Chondrocyte (in vitro differentiated cells): Measurements from ENCODE around the gene TOB1. TPM values are rescaled to one million over a fixed set of nuclear protein-coding genes. Genes with fewer than 3 reads are reported as not detected.

ENCODE experiments used
- DNase-seq: peaks from one replicate; pipeline ENCODE4 v3.0.0; 2021; ENCODE audit warnings: mixed read lengths, low spot score
- H3K27ac Mint-ChIP-seq: one replicate; pipeline ENCODE4 v1.8.0; 2021; ENCODE audit warnings: mild to moderate bottlenecking, moderate library complexity, mixed read lengths; ENCODE audit not compliant: unreplicated experiment
- H3K27me3 Mint-ChIP-seq: 2 replicates; pipeline ENCODE4 v1.8.0; 2021; ENCODE audit warnings: low read depth, mixed read lengths
- H3K36me3 Mint-ChIP-seq: 2 replicates; pipeline ENCODE4 v1.8.0; 2021; ENCODE audit warnings: low read depth, mixed read lengths
- H3K4me1 Mint-ChIP-seq: 2 replicates; pipeline ENCODE4 v1.8.0; 2021; ENCODE audit warnings: low read depth, mild to moderate bottlenecking, mixed read lengths
- H3K4me3 Mint-ChIP-seq: one replicate; pipeline ENCODE4 v1.8.0; 2021; ENCODE audit warnings: mild to moderate bottlenecking, moderate library complexity, mixed read lengths; ENCODE audit not compliant: unreplicated experiment
- H3K9me3 Mint-ChIP-seq: 2 replicates; pipeline ENCODE4 v1.8.0; 2021; ENCODE audit warnings: low read depth, mixed read lengths
- CTCF ChIP-seq: fragments of 200-600 bp; sonication (generic); IDR thresholded peaks from 2 replicates; pipeline ENCODE4 v1.5.0; 2021; ENCODE audit warnings: antibody characterized with exemption, mild to moderate bottlenecking, moderate library complexity
- total RNA-seq: library from RNA; stranded (reverse); gene quantifications from 3 replicates; pipeline ENCODE4 v1.2.1, GENCODE V29; 2021

The TOB1 gene
- total RNA-seq, 1 donor from 2014 or later = 36.6 TPM

- Mint-ChIP-seq H3K36me3 (no peaks in the 10 kb centered on the region), H3K9me3 (no peaks in the 10 kb centered on the region), H3K4me1 (peaks cover 16% of the 10 kb centered on the region), H3K27ac (no peak overlapping the region), H3K27me3 (no peaks in the 10 kb centered on the region), H3K4me3 (no peak overlapping the region)
- TF ChIP-seq CTCF = no peak
- DNase-seq = no peak
Observed at GRCh38 chr17:50848039-50848438, 18.1 kb downstream of the TOB1 start.

GRCh38 chr17:50847566-50847965 lies 18.6 kb downstream of the TOB1 start:
- Mint-ChIP-seq H3K4me1 (peaks cover 13% of the 10 kb centered on the region), H3K4me3 (no peak overlapping the region), H3K27me3 (no peaks in the 10 kb centered on the region), H3K9me3 (no peaks in the 10 kb centered on the region), H3K27ac (no peak overlapping the region), H3K36me3 (no peaks in the 10 kb centered on the region)
- no peak for DNase-seq
- TF ChIP-seq CTCF = no peak

GRCh38 chr17:50845240-50846147 lies 20.7 kb downstream of the TOB1 start:
- DNase-seq = peak; percentile 50
- Mint-ChIP-seq H3K36me3 (no peaks in the 10 kb centered on the region), H3K4me1 (peaks cover 3% of the 10 kb centered on the region), H3K4me3 (no peak overlapping the region), H3K27me3 (no peaks in the 10 kb centered on the region), H3K27ac (no peak overlapping the region), H3K9me3 (no peaks in the 10 kb centered on the region)
- TF ChIP-seq CTCF = no peak

- H3K4me1 Mint-ChIP-seq = peaks cover 3% of the 10 kb centered on the region
- TF ChIP-seq CTCF = no peak
- no peaks in the 10 kb centered on the region for H3K27me3 Mint-ChIP-seq
- H3K9me3 Mint-ChIP-seq = no peaks in the 10 kb centered on the region
- H3K4me3 Mint-ChIP-seq = no peak overlapping the region
- H3K27ac Mint-ChIP-seq = no peak overlapping the region
- DNase-seq = peak; percentile 73
- no peaks in the 10 kb centered on the region for H3K36me3 Mint-ChIP-seq
Observed at GRCh38 chr17:50844117-50844700, 21.9 kb downstream of the TOB1 start.

DNA sequence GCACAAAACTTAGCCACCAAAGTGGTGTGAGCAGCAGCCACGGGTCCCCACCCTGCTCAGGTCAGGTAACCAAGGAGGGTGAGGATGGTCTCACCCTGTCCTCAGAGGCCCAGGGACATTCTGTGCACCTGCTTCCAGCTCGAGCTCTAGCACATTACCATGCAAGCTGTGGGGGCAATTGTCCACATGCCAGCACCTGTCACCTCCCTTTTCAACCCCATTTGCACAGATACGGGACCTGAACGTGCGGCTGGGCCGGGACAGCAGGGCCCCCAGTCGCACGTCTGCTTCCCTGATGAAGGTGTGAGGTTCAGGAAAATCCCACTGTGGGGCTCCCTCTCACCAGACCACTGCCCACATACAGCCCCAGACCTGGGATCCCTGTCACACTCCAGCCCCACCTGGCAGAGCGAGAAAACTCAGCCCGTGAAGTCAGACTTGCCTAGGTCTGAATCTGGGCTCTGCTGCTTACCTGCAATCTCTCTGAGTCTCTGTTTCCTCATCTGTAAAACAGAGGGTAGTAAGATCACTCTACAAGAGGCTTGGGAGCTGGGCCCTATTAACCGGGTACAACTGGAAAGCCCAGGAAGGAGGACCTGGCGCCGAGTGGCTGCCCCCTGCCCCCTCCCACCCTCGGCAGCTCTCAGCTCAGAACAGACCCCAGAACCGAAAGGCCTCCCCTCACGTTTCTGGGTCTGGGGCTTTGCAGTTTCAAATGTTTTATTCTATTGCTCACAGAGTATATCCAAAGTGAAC lies 22.8 kb downstream of the TOB1 start:
- Mint-ChIP-seq H3K27ac (no peak overlapping the region), H3K36me3 (no peaks in the 10 kb centered on the region), H3K4me1 (peaks cover 3% of the 10 kb centered on the region), H3K9me3 (no peaks in the 10 kb centered on the region), H3K27me3 (no peaks in the 10 kb centered on the region), H3K4me3 (no peak overlapping the region)
- no peak for DNase-seq
- no peak for TF ChIP-seq CTCF
